SK-N-MC (cell line): ENCODE results near the gene HYAL1.
A peak's percentile ranks its signal among the peaks of the same experiment; 100 is the strongest.

ENCODE experiments used
- DNase-seq: peaks from one replicate; pipeline ENCODE4 v3.0.0-alpha.2; 2011; ENCODE audit warnings: low read depth, low spot score
- H3K27ac ChIP-seq: fragments of 200-600 bp; sonication (generic); 2 replicates; pipeline ENCODE4 v1.5.1; 2016; ENCODE audit warnings: mixed run types
- H3K36me3 ChIP-seq: fragments of 200-600 bp; sonication (generic); 2 replicates; pipeline ENCODE4 v1.6.1; 2017; ENCODE audit warnings: antibody characterized with exemption, low read length, mixed read lengths; ENCODE audit not compliant: insufficient read depth
- H3K4me3 ChIP-seq: fragments of 200-600 bp; sonication (generic); 2 replicates; pipeline ENCODE4 v1.5.1; 2016
- H3K9ac ChIP-seq: fragments of 200-600 bp; sonication (generic); 2 replicates; pipeline ENCODE4 v1.8.0; 2017; ENCODE audit warnings: mixed run types, mixed read lengths; ENCODE audit not compliant: insufficient read length
- H3K9me3 ChIP-seq: fragments of 200-600 bp; sonication (generic); 2 replicates; pipeline ENCODE4 v1.6.1; 2017; ENCODE audit warnings: low read depth, mild to moderate bottlenecking, antibody characterized with exemption, low read length, moderate library complexity, mixed read lengths
- EZH2 ChIP-seq: fragments of 200-600 bp; sonication (generic); IDR thresholded peaks from one replicate; pipeline ENCODE4 v1.6.1; 2017; ENCODE audit warnings: antibody characterized with exemption
- FOXP2 ChIP-seq: optimal IDR thresholded peaks from 2 replicates; pipeline ENCODE3; 2011; ENCODE audit warnings: mild to moderate bottlenecking, moderate library complexity; ENCODE audit not compliant: insufficient read depth; ENCODE audit errors: extremely low read length, control extremely low read depth
- POLR2AphosphoS5 ChIP-seq: IDR thresholded peaks from 2 replicates; pipeline ENCODE4 v1.6.1; 2012; ENCODE audit warnings: mild to moderate bottlenecking, low read depth, low read length, borderline replicate concordance

HYAL1 gene

GRCh38 chr3:50269977-50270413, 33.4 kb downstream of the HYAL1 start:
- Histone ChIP-seq H3K9ac (no peak overlapping the region), H3K27ac (no peak overlapping the region), H3K4me3 (no peak overlapping the region), H3K36me3 (no peaks in the 10 kb centered on the region), H3K9me3 (no peaks in the 10 kb centered on the region)
- no peak for DNase-seq
- no peak for TF ChIP-seq EZH2
- TF ChIP-seq FOXP2: no peak
- no peak for TF ChIP-seq POLR2AphosphoS5

- no peak for DNase-seq
- Histone ChIP-seq H3K9ac (no peak overlapping the region), H3K27ac (no peak overlapping the region), H3K36me3 (no peaks in the 10 kb centered on the region), H3K4me3 (no peak overlapping the region), H3K9me3 (no peaks in the 10 kb centered on the region)
- no peak for TF ChIP-seq EZH2
- TF ChIP-seq POLR2AphosphoS5: no peak
- TF ChIP-seq FOXP2: no peak
These were observed 33.9 kb downstream of the HYAL1 start for GRCh38 chr3:50269460-50269859.

- no peak for TF ChIP-seq POLR2AphosphoS5
- no peak for TF ChIP-seq EZH2
- no peak for TF ChIP-seq FOXP2
- H3K9ac ChIP-seq: no peak within 1 kb of the TSS
- H3K4me3 ChIP-seq: no peak within 1 kb of the TSS
- no peak within 1 kb of the TSS for H3K27ac ChIP-seq
- DNase-seq: no peak
- no peaks in the 10 kb centered on the region for H3K36me3 ChIP-seq
- no peaks in the 10 kb centered on the region for H3K9me3 ChIP-seq
These were observed 34.5 kb downstream of the HYAL1 start, which contains the start of gene SEMA3B for GRCh38 chr3:50268703-50269451. Gene SEMA3B (plus strand): TSS chr3:50269147. CDS start chr3:50269241, 94 bp downstream.

GRCh38 chr3:50268276-50268675, 35.1 kb downstream of the HYAL1 start:
- no peak overlapping the region for H3K27ac ChIP-seq
- no peaks in the 10 kb centered on the region for H3K9me3 ChIP-seq
- no peak overlapping the region for H3K9ac ChIP-seq
- H3K36me3 ChIP-seq: no peaks in the 10 kb centered on the region
- no peak overlapping the region for H3K4me3 ChIP-seq
- TF ChIP-seq EZH2 (no peak), POLR2AphosphoS5 (no peak), FOXP2 (no peak)
- DNase-seq: no peak

GRCh38 chr3:50267280-50267913, 36.0 kb downstream of the HYAL1 start:
- Histone ChIP-seq H3K27ac (no peak overlapping the region), H3K36me3 (no peaks in the 10 kb centered on the region), H3K4me3 (no peak overlapping the region), H3K9ac (no peak overlapping the region), H3K9me3 (no peaks in the 10 kb centered on the region)
- DNase-seq: no peak
- TF ChIP-seq EZH2 (no peak), POLR2AphosphoS5 (no peak), FOXP2 (no peak)

- Histone ChIP-seq H3K4me3 (no peak overlapping the region), H3K36me3 (no peaks in the 10 kb centered on the region), H3K9ac (no peak overlapping the region), H3K9me3 (no peaks in the 10 kb centered on the region), H3K27ac (no peak overlapping the region)
- TF ChIP-seq FOXP2 (no peak), EZH2 (no peak), POLR2AphosphoS5 (no peak)
- DNase-seq: no peak
These were observed 36.5 kb downstream of the HYAL1 start for GRCh38 chr3:50266836-50267235.

- no peak overlapping the region for H3K9ac ChIP-seq
- no peak for TF ChIP-seq FOXP2
- TF ChIP-seq POLR2AphosphoS5: no peak
- no peak for TF ChIP-seq EZH2
- DNase-seq: no peak
- H3K36me3 ChIP-seq: no peaks in the 10 kb centered on the region
- H3K4me3 ChIP-seq: no peak overlapping the region
- H3K9me3 ChIP-seq: no peaks in the 10 kb centered on the region
- H3K27ac ChIP-seq: no peak overlapping the region
These were observed 37.4 kb downstream of the HYAL1 start for GRCh38 chr3:50266017-50266416.

- Histone ChIP-seq H3K9ac (no peak overlapping the region), H3K36me3 (no peaks in the 10 kb centered on the region), H3K27ac (no peak overlapping the region), H3K9me3 (no peaks in the 10 kb centered on the region), H3K4me3 (no peak overlapping the region)
- no peak for TF ChIP-seq EZH2
- no peak for TF ChIP-seq FOXP2
- no peak for TF ChIP-seq POLR2AphosphoS5
- DNase-seq: no peak
These were observed 37.8 kb downstream of the HYAL1 start for GRCh38 chr3:50265571-50265970.

- DNase-seq: no peak
- H3K27ac ChIP-seq: peak overlapping the region; percentile 46; the same call in 1 of the 2 replicates
- H3K9ac ChIP-seq: no peak overlapping the region
- H3K4me3 ChIP-seq: no peak overlapping the region
- no peaks in the 10 kb centered on the region for H3K36me3 ChIP-seq
- H3K9me3 ChIP-seq: no peaks in the 10 kb centered on the region
- TF ChIP-seq FOXP2 (no peak), POLR2AphosphoS5 (no peak), EZH2 (no peak)
These were observed 38.3 kb downstream of the HYAL1 start for GRCh38 chr3:50264964-50265485.
